GM10266 (cell line): ENCODE data around the gene STAG1.
"Not testable (repeated sequence)": the region's sequence is repeated elsewhere in the genome, so short reads cannot be mapped to it uniquely, and the experiment has no call there.

Experiments used
- DNase-seq: peaks from one replicate; pipeline ENCODE4 v3.0.0; 2012; ENCODE audit errors: extremely low spot score
- TF ChIP-seq, protein P1 (sequence below): IDR thresholded peaks from 2 replicates; pipeline ENCODE4 v1.5.1; 2012; ENCODE audit warnings: mild to moderate bottlenecking, low read depth; ENCODE audit not compliant: control insufficient read depth, insufficient read depth; ENCODE audit errors: missing control alignments

STAG1 gene

DNA sequence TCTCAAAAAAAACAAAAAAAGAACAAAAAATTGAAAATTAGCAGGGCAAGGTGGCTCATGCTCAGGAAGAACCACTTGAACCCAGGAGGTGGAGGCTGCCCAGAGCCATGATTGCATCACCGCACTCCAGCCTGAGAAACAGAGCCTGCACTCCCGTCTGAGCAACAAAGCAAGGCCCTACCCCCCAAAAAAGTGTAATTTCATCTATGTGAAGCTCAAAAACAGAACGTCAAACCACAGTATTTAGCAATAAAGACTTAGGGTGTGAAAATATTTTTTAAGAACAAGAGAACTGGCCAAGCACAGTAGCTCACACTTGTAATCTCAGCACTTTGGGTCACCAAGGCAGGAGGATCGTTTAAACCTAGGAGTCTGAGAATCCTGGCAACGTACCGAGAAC, 38.2 kb downstream of the STAG1 start:
- TF ChIP-seq, protein P1, sequence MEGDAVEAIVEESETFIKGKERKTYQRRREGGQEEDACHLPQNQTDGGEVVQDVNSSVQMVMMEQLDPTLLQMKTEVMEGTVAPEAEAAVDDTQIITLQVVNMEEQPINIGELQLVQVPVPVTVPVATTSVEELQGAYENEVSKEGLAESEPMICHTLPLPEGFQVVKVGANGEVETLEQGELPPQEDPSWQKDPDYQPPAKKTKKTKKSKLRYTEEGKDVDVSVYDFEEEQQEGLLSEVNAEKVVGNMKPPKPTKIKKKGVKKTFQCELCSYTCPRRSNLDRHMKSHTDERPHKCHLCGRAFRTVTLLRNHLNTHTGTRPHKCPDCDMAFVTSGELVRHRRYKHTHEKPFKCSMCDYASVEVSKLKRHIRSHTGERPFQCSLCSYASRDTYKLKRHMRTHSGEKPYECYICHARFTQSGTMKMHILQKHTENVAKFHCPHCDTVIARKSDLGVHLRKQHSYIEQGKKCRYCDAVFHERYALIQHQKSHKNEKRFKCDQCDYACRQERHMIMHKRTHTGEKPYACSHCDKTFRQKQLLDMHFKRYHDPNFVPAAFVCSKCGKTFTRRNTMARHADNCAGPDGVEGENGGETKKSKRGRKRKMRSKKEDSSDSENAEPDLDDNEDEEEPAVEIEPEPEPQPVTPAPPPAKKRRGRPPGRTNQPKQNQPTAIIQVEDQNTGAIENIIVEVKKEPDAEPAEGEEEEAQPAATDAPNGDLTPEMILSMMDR, result no peak
- DNase-seq, result no peak

DNA sequence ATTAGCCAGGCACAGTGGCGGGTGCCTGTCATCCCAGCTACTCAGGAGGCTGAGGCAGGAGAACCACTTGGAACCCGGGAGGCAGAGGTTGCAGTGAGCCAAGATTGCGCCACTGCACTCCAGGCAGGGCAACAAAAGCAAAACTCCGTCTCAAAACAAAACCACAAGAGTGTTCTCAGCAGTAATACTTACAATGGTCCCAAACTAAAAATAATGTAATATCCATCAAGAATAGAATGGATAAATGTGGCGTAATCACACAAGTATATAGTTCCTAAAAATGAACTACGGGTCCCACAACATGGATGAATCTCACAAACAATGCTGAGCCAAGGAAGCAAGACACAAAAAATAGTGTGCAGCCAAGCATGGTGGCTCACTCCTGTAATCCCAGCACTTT, 39.2 kb downstream of the STAG1 start:
- TF ChIP-seq, protein P1, result no peak
- DNase-seq, result no peak

DNA sequence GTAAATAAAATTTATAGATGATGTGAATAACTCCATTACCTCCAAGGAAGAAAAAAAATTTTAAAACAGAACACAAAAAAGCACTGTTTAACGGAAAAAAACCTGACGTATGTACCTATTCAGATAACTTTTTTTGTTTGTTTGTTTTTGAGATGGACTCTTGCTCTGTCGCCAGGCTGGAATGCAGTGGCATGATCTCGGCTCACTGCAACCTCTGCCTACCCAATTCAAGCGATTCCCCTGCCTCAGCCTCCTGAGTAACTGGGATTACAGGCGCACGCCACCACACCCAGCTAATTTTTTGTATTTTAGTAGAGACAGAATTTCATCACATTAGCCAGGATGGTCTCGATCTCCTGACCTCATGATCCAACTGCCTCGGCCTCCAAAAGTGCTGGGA, 40.3 kb downstream of the STAG1 start:
- not testable (repeated sequence) for DNase-seq

DNA sequence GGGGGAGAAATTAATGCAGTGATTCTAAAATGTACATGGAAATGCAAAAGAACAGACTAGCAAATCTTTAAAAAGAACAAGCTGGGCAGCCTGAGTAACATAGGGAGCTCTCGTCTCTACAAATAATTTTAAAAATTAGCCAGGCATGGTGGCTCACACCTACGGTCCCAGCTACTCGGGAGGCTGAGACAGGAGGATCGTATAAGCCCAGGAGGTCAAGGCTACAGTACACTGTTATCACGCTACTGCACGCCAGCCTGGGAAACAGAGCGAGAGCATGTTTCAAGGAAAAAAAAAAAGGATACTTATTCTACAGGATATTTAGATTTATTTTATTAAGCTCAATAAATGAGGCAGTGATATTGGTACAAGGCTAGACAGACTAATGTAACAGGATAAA, 40.9 kb downstream of the STAG1 start:
- TF ChIP-seq, protein P1, result no peak
- no peak for DNase-seq

DNA sequence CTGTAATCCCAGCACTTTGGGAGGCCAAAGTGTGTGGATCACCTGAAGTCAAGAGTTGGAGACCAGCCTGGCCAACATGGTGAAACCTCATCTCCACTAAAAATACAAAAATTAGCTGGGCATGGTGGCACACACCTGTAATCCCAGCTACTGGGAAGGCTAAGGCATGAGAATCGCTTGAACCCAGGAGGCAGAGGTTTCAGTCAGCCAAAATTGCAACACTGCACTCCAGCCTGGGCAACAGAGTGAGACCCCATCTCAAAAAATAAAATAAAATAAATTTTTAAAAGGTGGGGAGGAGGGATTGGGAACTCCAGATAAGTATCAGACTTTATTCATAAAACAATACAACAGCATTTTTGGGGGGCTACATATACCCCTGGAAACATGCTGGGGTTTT, 42.4 kb downstream of the STAG1 start:
- DNase-seq, result not testable (repeated sequence)

DNA sequence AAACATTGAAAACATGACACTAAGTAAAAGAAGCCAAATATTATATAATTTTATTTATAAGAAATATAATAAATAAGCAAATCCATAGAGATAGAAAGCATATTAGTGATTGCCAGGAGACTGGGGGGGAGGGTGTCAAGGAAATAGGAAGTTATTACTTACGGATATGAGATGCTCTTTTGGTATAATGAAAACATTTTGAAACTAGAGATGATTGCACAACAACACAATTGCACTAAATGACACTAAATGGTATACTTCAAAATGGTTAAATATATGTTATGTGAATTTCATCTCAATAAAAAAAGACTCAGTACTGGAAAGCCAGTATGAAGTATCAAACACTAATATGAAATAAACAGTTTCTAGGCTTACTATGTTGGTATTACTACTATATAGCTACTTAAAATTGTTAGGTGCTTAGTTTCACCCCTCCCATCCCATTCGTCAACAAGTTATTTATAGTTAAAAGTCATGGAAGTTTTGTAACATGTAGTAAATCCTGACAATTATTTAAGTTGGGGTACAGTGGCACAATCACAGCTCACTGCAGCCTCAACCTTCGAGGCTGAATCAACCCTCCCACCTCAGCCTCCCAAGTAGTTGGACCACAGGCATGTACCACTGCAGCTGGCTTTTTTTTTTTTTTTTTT, 43.7 kb downstream of the STAG1 start:
- TF ChIP-seq, protein P1, result no peak
- DNase-seq, result no peak

DNA sequence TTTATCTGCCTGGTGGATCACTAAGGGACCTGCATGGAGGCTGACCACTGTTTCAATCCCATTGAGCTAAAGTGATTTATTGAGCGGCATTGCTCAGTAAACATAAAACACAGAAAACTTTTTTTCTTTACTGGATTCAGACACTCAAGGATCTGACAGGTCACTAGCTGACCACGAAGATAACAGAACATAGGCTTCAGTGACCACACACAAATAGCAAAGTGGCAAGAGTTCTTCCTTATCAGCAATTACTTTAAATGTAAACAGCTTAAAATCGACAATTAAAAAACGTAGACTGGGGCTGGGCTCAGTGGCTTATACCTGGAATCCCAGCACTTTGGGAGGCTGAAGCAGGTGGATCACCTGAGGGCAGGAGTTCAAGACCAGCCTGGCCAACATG, 48.7 kb downstream of the STAG1 start:
- DNase-seq, result no peak
- TF ChIP-seq, protein P1, result no peak

DNA sequence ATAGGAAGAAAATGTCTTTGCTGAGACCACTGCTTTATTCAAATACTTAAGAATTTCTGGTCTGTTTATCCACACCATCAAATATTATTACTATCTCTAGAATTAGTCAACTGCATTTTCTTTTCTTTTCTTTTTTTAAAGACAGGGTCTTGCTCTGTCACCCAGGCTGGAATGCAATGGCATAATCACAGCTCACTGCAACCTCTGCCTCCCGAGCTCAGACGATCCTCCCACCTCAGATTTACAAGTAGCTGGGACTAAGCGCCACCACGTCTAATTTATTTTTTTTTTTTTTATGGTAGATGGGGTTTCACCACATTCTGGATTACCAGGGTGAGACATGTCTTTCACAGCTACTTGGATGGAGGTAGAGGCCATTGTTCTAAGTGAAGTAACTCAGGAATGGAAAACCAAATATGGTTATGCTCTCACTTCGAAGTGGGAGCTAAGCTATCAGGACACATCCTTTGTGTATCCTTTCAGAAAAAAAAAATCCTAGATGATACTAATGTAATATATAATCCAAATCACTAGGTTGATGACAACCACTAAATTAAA, 52.8 kb downstream of the STAG1 start:
- no peak for DNase-seq
- TF ChIP-seq, protein P1, result no peak
